Stimulated activated CD8-positive, alpha-beta memory T cell treated with anti-CD3 and anti-CD28 coated beads, Interleukin-4, amount 100 ng/mL, for 1 hour (primary cell): ENCODE data around the gene CCDC120.

Experiments used
- DNase-seq, 2 donors: peaks; one replicate each; pipeline ENCODE4 v3.0.0-alpha.2; 2020; ENCODE audit warnings: low read depth in 2 of 2, low spot score in 1 of 2

The CCDC120 gene

GRCh38 chrX:49100704-49101628, 42.2 kb downstream of the CCDC120 start:
- DNase-seq: peak; percentile 55 to 80

GRCh38 chrX:49101629-49101984, 42.8 kb downstream of the CCDC120 start:
- DNase-seq: no peak

GRCh38 chrX:49102190-49102589, 43.4 kb downstream of the CCDC120 start:
- DNase-seq: no peak

- DNase-seq: no peak
Measured at GRCh38 chrX:49103637-49104036, 44.8 kb downstream of the CCDC120 start.

GRCh38 chrX:49106296-49106695, 47.5 kb downstream of the CCDC120 start:
- DNase-seq: no peak

GRCh38 chrX:49106930-49107329, 48.1 kb downstream of the CCDC120 start:
- DNase-seq: no peak

- no peak for DNase-seq
Measured at GRCh38 chrX:49108641-49109040, 49.8 kb downstream of the CCDC120 start.

- no peak for DNase-seq
Measured at GRCh38 chrX:49110417-49110816, 51.6 kb downstream of the CCDC120 start.

GRCh38 chrX:49111791-49112190, 53.0 kb downstream of the CCDC120 start:
- no peak for DNase-seq

GRCh38 chrX:49116076-49116475, 57.3 kb downstream of the CCDC120 start:
- DNase-seq: no peak

GRCh38 chrX:49116716-49117115, 57.9 kb downstream of the CCDC120 start:
- no peak for DNase-seq

- no peak for DNase-seq
Measured at GRCh38 chrX:49117581-49117980, 58.8 kb downstream of the CCDC120 start.
